B cell (primary cell): ENCODE results near the gene KRTAP10-8. TPM values are rescaled to one million over a fixed set of nuclear protein-coding genes. Genes with fewer than 3 reads are reported as not detected.

Experiments
- ATAC-seq: fragments of 200-7000 bp; cut with Tn5 transposase; one replicate; pipeline ENCODE4 v1.10.0; 2021; ENCODE audit warnings: low read depth, mild to moderate bottlenecking, moderate number of reproducible peaks, moderate library complexity
- CTCF ChIA-PET: fragments of 350-600 bp; sonication (Branson Sonifier 250); formaldehyde crosslinking; loops from one replicate; lab custom pipeline; 2021; ENCODE audit warnings: antibody characterized with exemption, inconsistent platforms; lab: Charles Lee
- POLR2A ChIA-PET: fragments of 350-600 bp; sonication (Branson Sonifier 250); formaldehyde crosslinking; loops from one replicate; lab custom pipeline; 2021; ENCODE audit warnings: antibody characterized with exemption; lab: Charles Lee
- DNase-seq: peaks from one replicate; pipeline ENCODE4 v3.0.0; 2013
- H2AFZ ChIP-seq: 2 replicates; pipeline ENCODE4 v1.6.1; 2012; ENCODE audit warnings: mild to moderate bottlenecking, low read depth, low read length; ENCODE audit not compliant: insufficient read depth, poor library complexity, severe bottlenecking
- H3K27ac ChIP-seq, 2 donors: 1 replicate in 1 of 2; 2 replicates in 1 of 2; pipeline ENCODE4 v1.5.1; 2012 to 2013; ENCODE audit warnings: low read length in 2 of 2, mild to moderate bottlenecking in 2 of 2, moderate library complexity in 1 of 2
- H3K27me3 ChIP-seq, 4 experiments: fragments of 200-600 bp in 1 of 4; sonication (generic) in 1 of 4; replicated peaks in 1 of 4; 1 replicate in 2 of 4; 2 replicates in 2 of 4; pipeline versions ENCODE4 v1.6.1 to v1.7.0; 2013 to 2016; ENCODE audit warnings: low read length in 3 of 4, mild to moderate bottlenecking in 2 of 4, mixed read lengths in 1 of 4, moderate library complexity in 1 of 4; ENCODE audit not compliant: insufficient read depth in 4 of 4, control insufficient read depth in 3 of 4; ENCODE audit errors: control extremely low read depth in 1 of 4
- H3K36me3 ChIP-seq, 2 experiments: replicated peaks in 1 of 2; 1 replicate in 1 of 2; 2 replicates in 1 of 2; pipeline versions ENCODE4 v1.6.1 to v1.7.1; 2013; ENCODE audit warnings: low read length in 1 of 2; ENCODE audit not compliant: insufficient read depth in 2 of 2, control insufficient read depth in 1 of 2; ENCODE audit errors: control extremely low read depth in 1 of 2, extremely low read depth in 1 of 2
- H3K4me1 ChIP-seq, 2 donors: fragments of 200-600 bp in 1 of 2; sonication (generic) in 1 of 2; 1 replicate in 1 of 2; 2 replicates in 1 of 2; pipeline versions ENCODE4 v1.5.1 to v1.6.1; 2013 to 2017; ENCODE audit warnings: low read length in 2 of 2; ENCODE audit not compliant: control insufficient read depth in 2 of 2, insufficient read depth in 2 of 2
- H3K4me2 ChIP-seq: replicated peaks from 2 replicates; pipeline ENCODE3; 2012; ENCODE audit warnings: mild to moderate bottlenecking, low read depth, low read length; ENCODE audit not compliant: poor library complexity, severe bottlenecking
- H3K4me3 ChIP-seq, 5 experiments: fragments of 200-600 bp in 1 of 5; sonication (generic) in 1 of 5; 1 replicate in 3 of 5; 2 replicates in 2 of 5; pipeline versions ENCODE4 v1.5.1 to v1.7.0; 2011 to 2016; ENCODE audit warnings: low read length in 4 of 5, mild to moderate bottlenecking in 4 of 5, low read depth in 2 of 5, control low read depth in 1 of 5, moderate library complexity in 1 of 5; ENCODE audit not compliant: insufficient read depth in 1 of 5; ENCODE audit errors: control extremely low read depth in 1 of 5, extremely low read depth in 1 of 5
- H3K79me2 ChIP-seq: fragments of 200-600 bp; sonication (generic); one replicate; pipeline ENCODE4 v1.6.0; 2016; ENCODE audit warnings: low read length; ENCODE audit not compliant: control insufficient read depth, insufficient read depth
- H3K9ac ChIP-seq: fragments of 200-600 bp; sonication (generic); 2 replicates; pipeline ENCODE4 v1.6.1; 2017; ENCODE audit warnings: mild to moderate bottlenecking, low read length, moderate library complexity
- H3K9me3 ChIP-seq, 3 donors: one replicate each; pipeline versions ENCODE4 v1.6.1 to v1.7.1; 2013; ENCODE audit warnings: low read length in 2 of 3; ENCODE audit not compliant: control insufficient read depth in 2 of 3, insufficient read depth in 1 of 3; ENCODE audit errors: control extremely low read depth in 1 of 3
- H4K20me1 ChIP-seq: 2 replicates; pipeline ENCODE4 v1.6.0; 2012; ENCODE audit warnings: mild to moderate bottlenecking, low read length; ENCODE audit not compliant: insufficient read depth, control insufficient read depth, poor library complexity, severe bottlenecking
- H3K27ac Mint-ChIP-seq: one replicate; pipeline ENCODE4 v1.8.0; 2021; ENCODE audit warnings: mixed read lengths
- H3K27me3 Mint-ChIP-seq: one replicate; pipeline ENCODE4 v1.8.0; 2021; ENCODE audit warnings: mixed read lengths
- H3K4me1 Mint-ChIP-seq: one replicate; pipeline ENCODE4 v1.8.0; 2021; ENCODE audit warnings: mixed read lengths
- H3K4me3 Mint-ChIP-seq: one replicate; pipeline ENCODE4 v1.8.0; 2021; ENCODE audit warnings: mixed read lengths
- H3K9me3 Mint-ChIP-seq: one replicate; pipeline ENCODE4 v1.8.0; 2022; ENCODE audit warnings: mixed read lengths; ENCODE audit not compliant: insufficient read depth
- CTCF ChIP-seq: fragments of 200-600 bp; IDR thresholded peaks from one replicate; pipeline ENCODE4 v1.8.0; 2022; ENCODE audit warnings: antibody characterized with exemption, mild to moderate bottlenecking
- EZH2 ChIP-seq: IDR thresholded peaks from 2 replicates; pipeline ENCODE4 v1.6.1; 2012; ENCODE audit warnings: borderline replicate concordance, low read depth, mild to moderate bottlenecking, moderate library complexity, low read length; ENCODE audit not compliant: insufficient read depth, poor library complexity, severe bottlenecking
- WGBS: methylation state at CpG from one replicate; pipeline ENCODE4 v1.1.5; 2013; ENCODE audit warnings: missing lambda C conversion rate; ENCODE audit not compliant: insufficient coverage; 5-methylcytosine and 5-hydroxymethylcytosine counted together
- intact Hi-C: fragments of 100-400 bp; cut with micrococcal nuclease; formaldehyde crosslinking; loops from one replicate; pipeline ENCODE4 v1.10.0; 2022
- polyA plus RNA-seq: library from polyadenylated mRNA; depleted of rRNA; stranded (reverse); fragments of >200 nt; gene quantifications from 2 replicates; pipeline ENCODE4 v1.2.3, GENCODE V29; 2012
- total RNA-seq, 2 donors: library from RNA; stranded (reverse); fragments of 120-200 nt in 1 of 2; gene quantifications; 1 replicate in 1 of 2; 2 replicates in 1 of 2; pipeline versions ENCODE4 v1.2.3 to v1.2.4, GENCODE V29; 2013 to 2022

KRTAP10-8 gene
- total and polyA plus RNA-seq, 2 donors (not counting 1 experiment from before 2014, with no cell fraction given): not detected

- WGBS: 72% methylated on average over 9 of the region's 11 CpGs
- intact Hi-C loops: no loop called here
Measured at GRCh38 chr21:44583089-44583799, 28.6 kb upstream of the KRTAP10-8 start.

More at GRCh38 chr21:44583089-44583799, 28.6 kb upstream of the KRTAP10-8 start:
- Histone ChIP-seq H3K4me3 (no peak overlapping the region), H3K79me2 (no peaks in the 10 kb centered on the region), H2AFZ (no peak overlapping the region), H4K20me1 (no peaks in the 10 kb centered on the region), H3K9me3 (peaks cover 3 to 43% (median 19%) of the 10 kb centered on the region in 3 donors), H3K27ac (no peak overlapping the region), H3K4me1 (no peaks in the 10 kb centered on the region), H3K27me3 (peaks cover 0 to 18% (median 5%) of the 10 kb centered on the region in 4 experiments), H3K36me3 (no peaks in the 10 kb centered on the region), H3K9ac (no peak overlapping the region), H3K4me2 (no peak overlapping the region)
- Mint-ChIP-seq H3K4me3 (no peak overlapping the region), H3K9me3 (peaks cover 4% of the 10 kb centered on the region), H3K4me1 (no peaks in the 10 kb centered on the region), H3K27ac (no peak overlapping the region), H3K27me3 (peaks cover 53% of the 10 kb centered on the region)
- POLR2A ChIA-PET: no interaction called here
- CTCF ChIA-PET: no interaction called here
- ATAC-seq (no peak), DNase-seq (no peak)
- TF ChIP-seq EZH2 (no peak), CTCF (no peak)
